IMR-90 (cell line): ENCODE results near the gene CLMP. TPM values are rescaled to one million over a fixed set of nuclear protein-coding genes. Genes with fewer than 3 reads are reported as not detected.

ENCODE experiments used
- ATAC-seq: fragments of 200-7000 bp; cut with Tn5 transposase; 2 replicates; pipeline ENCODE4 v1.9.1; 2020; ENCODE audit warnings: low read depth, mild to moderate bottlenecking, moderate library complexity
- BruUV-seq: library from RNA; stranded (reverse); fragments of 400-500 nt; replicated peaks from 2 replicates; lab custom pipeline; 2021; lab: Mats Ljungman, UMichigan
- CTCF ChIA-PET: fragments of 300-600 bp; formaldehyde crosslinking; extraction: SDS; loops from one replicate; lab custom pipeline; 2021; ENCODE audit warnings: antibody characterized with exemption; lab: Yijun Ruan, JAX
- POLR2A ChIA-PET: fragments of 300-600 bp; sonication (Branson Sonifier 250); formaldehyde crosslinking; loops from one replicate; lab custom pipeline; 2022; ENCODE audit warnings: antibody characterized with exemption; ENCODE audit not compliant: unreplicated experiment; lab: Charles Lee
- DNase-seq: peaks from one replicate; pipeline ENCODE4 v3.0.0; 2013
- H2AFZ ChIP-seq: replicated peaks from 2 replicates; pipeline ENCODE3; 2013; ENCODE audit warnings: low read length, mild to moderate bottlenecking; ENCODE audit not compliant: poor library complexity
- H2AK5ac ChIP-seq: 2 replicates; pipeline ENCODE4 v1.6.1; 2013; ENCODE audit warnings: low read depth, low read length, inconsistent platforms
- H2AK9ac ChIP-seq: replicated peaks from 2 replicates; pipeline ENCODE3; 2013; ENCODE audit warnings: mild to moderate bottlenecking, low read depth, low read length, moderate library complexity; ENCODE audit not compliant: poor library complexity
- H2BK120ac ChIP-seq: 2 replicates; pipeline ENCODE4 v1.6.1; 2013; ENCODE audit warnings: low read depth, low read length, inconsistent platforms
- H2BK15ac ChIP-seq: 3 replicates; pipeline ENCODE4 v1.6.1; 2013; ENCODE audit warnings: low read depth, low read length, inconsistent platforms
- H2BK20ac ChIP-seq: 2 replicates; pipeline ENCODE4 v1.6.1; 2013; ENCODE audit warnings: low read depth, mild to moderate bottlenecking, inconsistent platforms, low read length, moderate library complexity
- H2BK5ac ChIP-seq: 2 replicates; pipeline ENCODE4 v1.6.1; 2013; ENCODE audit warnings: mild to moderate bottlenecking, low read depth, low read length, inconsistent platforms; ENCODE audit not compliant: poor library complexity, severe bottlenecking
- H3K14ac ChIP-seq: replicated peaks from 2 replicates; pipeline ENCODE4 v1.6.1; 2013; ENCODE audit warnings: low read depth, low read length, inconsistent platforms
- H3K18ac ChIP-seq: 2 replicates; pipeline ENCODE4 v1.6.1; 2013; ENCODE audit warnings: low read depth, low read length, control low read depth
- H3K23ac ChIP-seq: 2 replicates; pipeline ENCODE4 v1.6.1; 2013; ENCODE audit warnings: low read depth, low read length, inconsistent platforms
- H3K27ac ChIP-seq: 2 replicates; pipeline ENCODE4 v1.5.1; 2013; ENCODE audit warnings: mild to moderate bottlenecking, control low read depth, low read length; ENCODE audit not compliant: insufficient read depth
- H3K27me3 ChIP-seq: 2 replicates; pipeline ENCODE4 v1.6.1; 2013; ENCODE audit warnings: low read length; ENCODE audit not compliant: control insufficient read depth, insufficient read depth
- H3K36me3 ChIP-seq: 2 replicates; pipeline ENCODE4 v1.6.1; 2013; ENCODE audit warnings: low read length, mixed read lengths; ENCODE audit not compliant: control insufficient read depth, insufficient read depth
- H3K4ac ChIP-seq: 2 replicates; pipeline ENCODE4 v1.6.1; 2013; ENCODE audit warnings: low read depth, low read length, inconsistent platforms
- H3K4me1 ChIP-seq: 2 replicates; pipeline ENCODE4 v1.6.1; 2013; ENCODE audit warnings: low read length, mixed read lengths; ENCODE audit not compliant: control insufficient read depth, insufficient read depth
- H3K4me2 ChIP-seq: 2 replicates; pipeline ENCODE4 v1.6.1; 2013; ENCODE audit warnings: low read depth, mild to moderate bottlenecking, control low read depth, low read length, moderate library complexity
- H3K4me3 ChIP-seq: 2 replicates; pipeline ENCODE4 v1.5.1; 2013; ENCODE audit warnings: low read depth, mild to moderate bottlenecking, control low read depth, low read length, moderate library complexity; ENCODE audit not compliant: insufficient read depth
- H3K56ac ChIP-seq: 2 replicates; pipeline ENCODE4 v1.6.1; 2013; ENCODE audit warnings: low read length, inconsistent platforms; ENCODE audit not compliant: insufficient read depth; ENCODE audit errors: extremely low read depth
- H3K79me1 ChIP-seq, 2 experiments: 2 replicates each; pipeline ENCODE4 v1.6.1; 2013; ENCODE audit warnings: low read length in 2 of 2, inconsistent platforms in 1 of 2, low read depth in 1 of 2
- H3K9ac ChIP-seq: 2 replicates; pipeline ENCODE4 v1.6.1; 2013; ENCODE audit warnings: low read depth, low read length, control low read depth
- H3K9me1 ChIP-seq: 2 replicates; pipeline ENCODE4 v1.6.1; 2013; ENCODE audit warnings: low read length, inconsistent platforms; ENCODE audit not compliant: insufficient read depth
- H3K9me3 ChIP-seq: 2 replicates; pipeline ENCODE4 v1.6.1; 2013; ENCODE audit warnings: low read length; ENCODE audit not compliant: control insufficient read depth, insufficient read depth
- H4K20me1 ChIP-seq: 2 replicates; pipeline ENCODE4 v1.6.1; 2013; ENCODE audit warnings: low read length, inconsistent platforms; ENCODE audit not compliant: insufficient read depth
- H4K5ac ChIP-seq: 2 replicates; pipeline ENCODE4 v1.6.1; 2013; ENCODE audit warnings: mild to moderate bottlenecking, low read depth, low read length, control low read depth
- H4K8ac ChIP-seq, 2 experiments: 2 replicates each; pipeline ENCODE4 v1.6.1; 2013; ENCODE audit warnings: low read depth in 2 of 2, low read length in 2 of 2, control low read depth in 1 of 2, inconsistent platforms in 1 of 2
- H4K91ac ChIP-seq: 2 replicates; pipeline ENCODE4 v1.6.1; 2013; ENCODE audit warnings: low read depth, low read length, inconsistent platforms; ENCODE audit not compliant: insufficient read depth
- CEBPB ChIP-seq: IDR thresholded peaks from 2 replicates; pipeline ENCODE4 v1.6.1; 2012; ENCODE audit warnings: low read depth, low read length, improper control_type of control experiment
- CHD1 ChIP-seq: IDR thresholded peaks from 2 replicates; pipeline ENCODE4 v1.6.1; 2012; ENCODE audit warnings: low read depth, low read length, improper control_type of control experiment
- MAFK ChIP-seq: IDR thresholded peaks from 2 replicates; pipeline ENCODE4 v1.6.1; 2012; ENCODE audit warnings: low read depth, low read length, improper control_type of control experiment
- NFE2L2 ChIP-seq: fragments of 150-350 bp; IDR thresholded peaks from 2 replicates; pipeline ENCODE4 v1.6.1; 2016; ENCODE audit warnings: low read depth, mild to moderate bottlenecking, low read length
- POLR2A ChIP-seq: IDR thresholded peaks from 2 replicates; pipeline ENCODE4 v1.6.1; 2012; ENCODE audit warnings: mild to moderate bottlenecking, low read depth, low read length
- RFX5 ChIP-seq: IDR thresholded peaks from 2 replicates; pipeline ENCODE4 v1.8.0; 2012; ENCODE audit warnings: low read depth, mild to moderate bottlenecking, low read length, moderate library complexity
- SMC3 ChIP-seq: fragments of 150-350 bp; IDR thresholded peaks from 2 replicates; pipeline ENCODE4 v1.6.1; 2016; ENCODE audit warnings: low read depth, mild to moderate bottlenecking, antibody characterized with exemption, low read length, moderate library complexity
- whole genome bisulfite sequencing, 2 experiments: methylation state at CpG; one replicate each; pipeline versions ENCODE4 v1.1.5 to v1.1.7; 2013; ENCODE audit warnings: missing lambda C conversion rate in 2 of 2; ENCODE audit not compliant: insufficient read length in 1 of 2; ENCODE audit errors: extremely low coverage in 2 of 2; 5-methylcytosine and 5-hydroxymethylcytosine counted together
- dilution Hi-C: fragments of 300-500 bp; cut with HindIII; formaldehyde crosslinking; loops from one replicate; pipeline ENCODE4 v1.14.3; 2018; ENCODE audit warnings: low sequenced_read_pairs; ENCODE audit not compliant: unreplicated experiment
- in situ Hi-C: fragments of 300-500 bp; cut with MboI; formaldehyde crosslinking; loops from 3 replicates; pipeline ENCODE4 v1.14.3; 2019; ENCODE audit warnings: low sequenced_read_pairs, inconsistent platforms, mixed read lengths
- intact Hi-C: fragments of 100-400 bp; cut with micrococcal nuclease; formaldehyde crosslinking; loops from 2 replicates; pipeline ENCODE4 v1.10.0; 2022
- polyA plus RNA-seq, 3 experiments: library from polyadenylated mRNA; depleted of rRNA; stranded (reverse); fragments of >200 nt; gene quantifications; 2 replicates each; pipeline ENCODE4 v1.2.3, GENCODE V29; 2012; ENCODE audit warnings: low replicate concordance in 1 of 3
- total RNA-seq: library from RNA; depleted of rRNA; stranded (reverse); fragments of >200 nt; gene quantifications from 2 replicates; pipeline ENCODE4 v1.2.3, GENCODE V29; 2012
- TF ChIP-seq, protein P1 (sequence below): conservative IDR thresholded peaks from 2 replicates; pipeline ENCODE4 v1.5.1; 2012; ENCODE audit warnings: mild to moderate bottlenecking, low read depth, low read length, improper control_type of control experiment
- TF ChIP-seq, protein P2 (sequence below): fragments of 150-350 bp; IDR thresholded peaks from 2 replicates; pipeline ENCODE4 v1.6.1; 2016; ENCODE audit warnings: low read depth, mild to moderate bottlenecking, low read length, moderate library complexity, borderline replicate concordance
- TF ChIP-seq, protein P3 (sequence below): fragments of 150-350 bp; IDR thresholded peaks from 2 replicates; pipeline ENCODE4 v1.6.1; 2017; ENCODE audit warnings: mild to moderate bottlenecking, antibody characterized with exemption, low read length, low read depth

Gene CLMP
- total and polyA plus RNA-seq, 2 of the 4 experiments (the other 2 are of a cell fraction), result 54.7 to 95.7 TPM

DNA sequence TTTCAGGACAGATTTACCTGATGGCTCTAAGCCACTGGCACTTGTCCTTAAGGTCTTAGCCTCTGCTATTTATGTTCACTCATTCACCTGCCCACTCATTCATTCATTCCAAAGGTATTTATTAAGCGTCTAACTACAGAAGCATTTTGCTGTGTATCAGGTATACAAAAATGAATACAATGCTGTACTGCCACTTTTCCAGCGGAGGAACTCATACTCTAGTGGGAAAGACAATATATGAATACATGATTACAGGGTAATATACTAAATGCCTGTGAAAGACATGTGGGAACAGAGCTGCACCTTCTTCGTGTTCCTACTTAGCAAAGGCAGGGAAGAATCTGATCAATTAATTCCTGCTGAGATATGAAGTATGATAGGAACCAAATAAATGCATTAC is 43.7 kb downstream of the CLMP start:
- no peak overlapping the region for H2AFZ ChIP-seq
- CTCF ChIA-PET, result no interaction called here
- intact Hi-C loops, result no loop called here
- H3K23ac ChIP-seq, result no peak overlapping the region
- H3K9me1 ChIP-seq, result peaks cover 26% of the 10 kb centered on the region
- H2AK5ac ChIP-seq, result no peak overlapping the region
- H4K20me1 ChIP-seq, result peaks cover 30% of the 10 kb centered on the region
- H3K27ac ChIP-seq, result no peak overlapping the region
- peaks cover 50% of the 10 kb centered on the region for H3K36me3 ChIP-seq
- BruUV-seq, result no TSS peak
- H4K8ac ChIP-seq, result no peak overlapping the region
- no peak overlapping the region for H3K18ac ChIP-seq
- peaks cover 5% of the 10 kb centered on the region for H3K4me1 ChIP-seq
- H3K14ac ChIP-seq, result no peak overlapping the region
- no peak overlapping the region for H2BK15ac ChIP-seq
- POLR2A ChIA-PET, result no interaction called here
- no peaks in the 10 kb centered on the region for H3K9me3 ChIP-seq
- H3K79me1 ChIP-seq, result peaks cover 43 to 90% of the 10 kb centered on the region in 2 experiments
- DNase-seq (no peak), ATAC-seq (no peak)
- no CpG with 5 or more reads among the region's 3 CpGs for WGBS, 2 experiments
- in situ Hi-C loops, result no loop called here
- H4K5ac ChIP-seq, result no peak overlapping the region
- H2BK5ac ChIP-seq, result no peak overlapping the region
- H2BK20ac ChIP-seq, result no peak overlapping the region
- no peak overlapping the region for H3K4me2 ChIP-seq
- H4K91ac ChIP-seq, result no peak overlapping the region
- dilution Hi-C loops, result no loop called here
- H2AK9ac ChIP-seq, result no peak overlapping the region
- H3K4me3 ChIP-seq, result no peak overlapping the region
- no peak for TF ChIP-seq RFX5
- no peak for TF ChIP-seq MAFK
- TF ChIP-seq CEBPB, result no peak
- no peak for TF ChIP-seq CHD1
- TF ChIP-seq SMC3, result no peak
- TF ChIP-seq POLR2A, result no peak
- TF ChIP-seq, protein P1, sequence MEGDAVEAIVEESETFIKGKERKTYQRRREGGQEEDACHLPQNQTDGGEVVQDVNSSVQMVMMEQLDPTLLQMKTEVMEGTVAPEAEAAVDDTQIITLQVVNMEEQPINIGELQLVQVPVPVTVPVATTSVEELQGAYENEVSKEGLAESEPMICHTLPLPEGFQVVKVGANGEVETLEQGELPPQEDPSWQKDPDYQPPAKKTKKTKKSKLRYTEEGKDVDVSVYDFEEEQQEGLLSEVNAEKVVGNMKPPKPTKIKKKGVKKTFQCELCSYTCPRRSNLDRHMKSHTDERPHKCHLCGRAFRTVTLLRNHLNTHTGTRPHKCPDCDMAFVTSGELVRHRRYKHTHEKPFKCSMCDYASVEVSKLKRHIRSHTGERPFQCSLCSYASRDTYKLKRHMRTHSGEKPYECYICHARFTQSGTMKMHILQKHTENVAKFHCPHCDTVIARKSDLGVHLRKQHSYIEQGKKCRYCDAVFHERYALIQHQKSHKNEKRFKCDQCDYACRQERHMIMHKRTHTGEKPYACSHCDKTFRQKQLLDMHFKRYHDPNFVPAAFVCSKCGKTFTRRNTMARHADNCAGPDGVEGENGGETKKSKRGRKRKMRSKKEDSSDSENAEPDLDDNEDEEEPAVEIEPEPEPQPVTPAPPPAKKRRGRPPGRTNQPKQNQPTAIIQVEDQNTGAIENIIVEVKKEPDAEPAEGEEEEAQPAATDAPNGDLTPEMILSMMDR, result no peak
- TF ChIP-seq, protein P2, sequence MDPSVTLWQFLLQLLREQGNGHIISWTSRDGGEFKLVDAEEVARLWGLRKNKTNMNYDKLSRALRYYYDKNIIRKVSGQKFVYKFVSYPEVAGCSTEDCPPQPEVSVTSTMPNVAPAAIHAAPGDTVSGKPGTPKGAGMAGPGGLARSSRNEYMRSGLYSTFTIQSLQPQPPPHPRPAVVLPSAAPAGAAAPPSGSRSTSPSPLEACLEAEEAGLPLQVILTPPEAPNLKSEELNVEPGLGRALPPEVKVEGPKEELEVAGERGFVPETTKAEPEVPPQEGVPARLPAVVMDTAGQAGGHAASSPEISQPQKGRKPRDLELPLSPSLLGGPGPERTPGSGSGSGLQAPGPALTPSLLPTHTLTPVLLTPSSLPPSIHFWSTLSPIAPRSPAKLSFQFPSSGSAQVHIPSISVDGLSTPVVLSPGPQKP, result no peak
- no peak for TF ChIP-seq NFE2L2
- TF ChIP-seq, protein P3, sequence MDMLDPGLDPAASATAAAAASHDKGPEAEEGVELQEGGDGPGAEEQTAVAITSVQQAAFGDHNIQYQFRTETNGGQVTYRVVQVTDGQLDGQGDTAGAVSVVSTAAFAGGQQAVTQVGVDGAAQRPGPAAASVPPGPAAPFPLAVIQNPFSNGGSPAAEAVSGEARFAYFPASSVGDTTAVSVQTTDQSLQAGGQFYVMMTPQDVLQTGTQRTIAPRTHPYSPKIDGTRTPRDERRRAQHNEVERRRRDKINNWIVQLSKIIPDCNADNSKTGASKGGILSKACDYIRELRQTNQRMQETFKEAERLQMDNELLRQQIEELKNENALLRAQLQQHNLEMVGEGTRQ, result no peak
- H3K27me3 ChIP-seq, result no peaks in the 10 kb centered on the region
- no peak overlapping the region for H3K4ac ChIP-seq
- H3K9ac ChIP-seq, result no peak overlapping the region
- H3K56ac ChIP-seq, result no peak overlapping the region
- H2BK120ac ChIP-seq, result no peak overlapping the region
